HEK293 (cell line): ENCODE data around the gene P2RX1.

Experiments used
- GLI4 ChIP-seq: fragments of 450-650 bp; formaldehyde crosslinking; IDR thresholded peaks from 2 replicates; pipeline ENCODE4 v1.5.1; 2016; ENCODE audit warnings: missing biosample characterization, missing genetic modification characterization
- GLIS1 ChIP-seq: fragments of 450-650 bp; formaldehyde crosslinking; IDR thresholded peaks from 2 replicates; pipeline ENCODE4 v1.5.1; 2016; ENCODE audit warnings: missing biosample characterization, missing genetic modification characterization
- HIC1 ChIP-seq: fragments of 450-650 bp; formaldehyde crosslinking; IDR thresholded peaks from 2 replicates; pipeline ENCODE4 v1.5.1; 2016; ENCODE audit warnings: missing biosample characterization, missing genetic modification characterization
- HOXA7 ChIP-seq: sonication (generic); formaldehyde crosslinking; IDR thresholded peaks from 2 replicates; pipeline ENCODE4 v1.8.1; 2022; ENCODE audit warnings: missing genetic modification reagents, borderline replicate concordance
- HOXC10 ChIP-seq: sonication (generic); formaldehyde crosslinking; IDR thresholded peaks from 2 replicates; pipeline ENCODE4 v1.8.1; 2023; ENCODE audit warnings: mild to moderate bottlenecking, missing genetic modification reagents
- INSM2 ChIP-seq: fragments of 450-650 bp; formaldehyde crosslinking; IDR thresholded peaks from 2 replicates; pipeline ENCODE4 v1.5.1; 2016; ENCODE audit warnings: missing biosample characterization, missing genetic modification characterization
- KLF16 ChIP-seq: fragments of 450-650 bp; formaldehyde crosslinking; IDR thresholded peaks from 2 replicates; pipeline ENCODE4 v1.5.1; 2017; ENCODE audit warnings: missing biosample characterization, missing genetic modification characterization
- KLF7 ChIP-seq: fragments of 450-650 bp; formaldehyde crosslinking; IDR thresholded peaks from 2 replicates; pipeline ENCODE4 v1.5.1; 2016; ENCODE audit warnings: missing biosample characterization, missing genetic modification characterization, borderline replicate concordance
- MEIS1 ChIP-seq: sonication (generic); formaldehyde crosslinking; IDR thresholded peaks from 2 replicates; pipeline ENCODE4 v1.8.1; 2022; ENCODE audit warnings: missing genetic modification reagents, mild to moderate bottlenecking, borderline replicate concordance
- MYNN ChIP-seq: fragments of 450-650 bp; formaldehyde crosslinking; IDR thresholded peaks from 2 replicates; pipeline ENCODE4 v1.5.1; 2016; ENCODE audit warnings: missing biosample characterization, missing genetic modification characterization, borderline replicate concordance
- MZF1 ChIP-seq: fragments of 450-650 bp; formaldehyde crosslinking; IDR thresholded peaks from 2 replicates; pipeline ENCODE4 v1.5.1; 2017; ENCODE audit warnings: missing biosample characterization, missing genetic modification characterization, borderline replicate concordance
- PRDM4 ChIP-seq: fragments of 450-650 bp; formaldehyde crosslinking; IDR thresholded peaks from 2 replicates; pipeline ENCODE4 v1.5.1; 2017; ENCODE audit warnings: missing biosample characterization, missing genetic modification characterization
- SP3 ChIP-seq: fragments of 450-650 bp; formaldehyde crosslinking; IDR thresholded peaks from 2 replicates; pipeline ENCODE4 v1.5.1; 2016; ENCODE audit warnings: missing biosample characterization, missing genetic modification characterization
- ZBTB44 ChIP-seq: fragments of 450-650 bp; IDR thresholded peaks from 2 replicates; pipeline ENCODE4 v1.5.1; 2018; ENCODE audit warnings: missing biosample characterization, mild to moderate bottlenecking, missing genetic modification characterization
- ZNF10 ChIP-seq: fragments of 450-650 bp; formaldehyde crosslinking; IDR thresholded peaks from 2 replicates; pipeline ENCODE4 v1.5.1; 2017; ENCODE audit warnings: missing biosample characterization, missing genetic modification characterization
- ZNF112 ChIP-seq: fragments of 450-650 bp; formaldehyde crosslinking; IDR thresholded peaks from 2 replicates; pipeline ENCODE4 v1.5.0; 2017; ENCODE audit warnings: missing biosample characterization, missing genetic modification characterization
- ZNF140 ChIP-seq: fragments of 450-650 bp; formaldehyde crosslinking; IDR thresholded peaks from 2 replicates; pipeline ENCODE4 v1.5.1; 2016; ENCODE audit warnings: missing biosample characterization, missing genetic modification characterization
- ZNF16 ChIP-seq: fragments of 450-650 bp; formaldehyde crosslinking; IDR thresholded peaks from 2 replicates; pipeline ENCODE4 v1.5.1; 2016; ENCODE audit warnings: low read depth, missing biosample characterization, missing genetic modification characterization
- ZNF18 ChIP-seq: fragments of 450-650 bp; formaldehyde crosslinking; IDR thresholded peaks from 2 replicates; pipeline ENCODE4 v1.5.1; 2016; ENCODE audit warnings: missing biosample characterization, missing genetic modification characterization
- ZNF302 ChIP-seq: fragments of 450-650 bp; formaldehyde crosslinking; IDR thresholded peaks from 2 replicates; pipeline ENCODE4 v1.5.1; 2016; ENCODE audit warnings: missing biosample characterization, missing genetic modification characterization, low read depth
- ZNF473 ChIP-seq: fragments of 450-650 bp; formaldehyde crosslinking; IDR thresholded peaks from 2 replicates; pipeline ENCODE4 v1.5.1; 2017; ENCODE audit warnings: missing biosample characterization, missing genetic modification characterization
- ZNF501 ChIP-seq: fragments of 450-650 bp; formaldehyde crosslinking; IDR thresholded peaks from 2 replicates; pipeline ENCODE4 v1.5.1; 2016; ENCODE audit warnings: missing biosample characterization, missing genetic modification characterization
- ZNF510 ChIP-seq: fragments of 450-650 bp; formaldehyde crosslinking; IDR thresholded peaks from 2 replicates; pipeline ENCODE4 v1.5.1; 2018; ENCODE audit warnings: mild to moderate bottlenecking, missing genetic modification characterization, missing biosample characterization; ENCODE audit not compliant: insufficient replicate concordance
- ZNF548 ChIP-seq: fragments of 450-650 bp; formaldehyde crosslinking; IDR thresholded peaks from 2 replicates; pipeline ENCODE4 v1.5.1; 2016; ENCODE audit warnings: missing biosample characterization, missing genetic modification characterization
- ZNF580 ChIP-seq: fragments of 450-650 bp; formaldehyde crosslinking; IDR thresholded peaks from 2 replicates; pipeline ENCODE4 v1.5.1; 2016; ENCODE audit warnings: missing biosample characterization, missing genetic modification characterization
- ZNF596 ChIP-seq: fragments of 450-650 bp; IDR thresholded peaks from 2 replicates; pipeline ENCODE4 v1.5.0; 2018; ENCODE audit warnings: missing biosample characterization, mild to moderate bottlenecking, missing genetic modification characterization, moderate library complexity
- ZNF626 ChIP-seq: fragments of 450-650 bp; sonication (Bioruptor Pico); formaldehyde crosslinking; IDR thresholded peaks from 2 replicates; pipeline ENCODE4 v1.5.1; 2018; ENCODE audit warnings: missing biosample characterization, missing genetic modification characterization, inconsistent platforms
- ZNF707 ChIP-seq: fragments of 450-650 bp; formaldehyde crosslinking; IDR thresholded peaks from 2 replicates; pipeline ENCODE4 v1.5.1; 2016; ENCODE audit warnings: missing biosample characterization, missing genetic modification characterization
- ZNF76 ChIP-seq: fragments of 450-650 bp; formaldehyde crosslinking; IDR thresholded peaks from 2 replicates; pipeline ENCODE4; 2016; ENCODE audit warnings: low read depth, missing biosample characterization, missing genetic modification characterization, borderline replicate concordance
- ZNF777 ChIP-seq: fragments of 450-650 bp; formaldehyde crosslinking; IDR thresholded peaks from 2 replicates; pipeline ENCODE4 v1.5.1; 2017; ENCODE audit warnings: missing biosample characterization, missing genetic modification characterization, borderline replicate concordance

P2RX1 gene

GRCh38 chr17:3890082-3890877 lies 26.0 kb downstream of the P2RX1 start (continued):
- TF ChIP-seq ZNF580 (tag by site-specific recombination) (peak; percentile 66; the same call in 1 of the 2 replicates), ZNF501 (tag by site-specific recombination) (peak; percentile 98; the same call in 1 of the 2 replicates), ZNF302 (no peak), ZBTB44 (peak; percentile 94), INSM2 (tag by site-specific recombination) (peak; percentile 99), ZNF76 (tag by site-specific recombination) (peak; percentile 84; the same call in 1 of the 2 replicates), KLF7 (tag by site-specific recombination) (peak; percentile 91), ZNF140 (no peak), PRDM4 (tag by site-specific recombination) (peak; percentile 95), ZNF112 (tag by site-specific recombination) (no peak), HIC1 (tag by site-specific recombination) (peak; percentile 98), HOXA7 (CRISPR knock-in tag) (no peak), SP3 (tag by site-specific recombination) (peak; percentile 86), ZNF18 (tag by site-specific recombination) (peak; percentile 97), GLIS1 (tag by site-specific recombination) (peak; percentile 100), ZNF10 (peak; percentile 81), ZNF777 (tag by site-specific recombination) (no peak), ZNF510 (no peak), ZNF548 (tag by site-specific recombination) (peak; percentile 45; the same call in 1 of the 2 replicates), KLF16 (tag by site-specific recombination) (peak; percentile 98), HOXC10 (CRISPR knock-in tag) (no peak), MYNN (tag by site-specific recombination) (peak; percentile 81), ZNF626 (tag by site-specific recombination) (no peak), ZNF707 (tag by site-specific recombination) (peak; percentile 68; the same call in 1 of the 2 replicates), ZNF16 (tag by site-specific recombination) (no peak; the same call in 1 of the 2 replicates), ZNF596 (tag by site-specific recombination) (peak; percentile 35; the same call in 1 of the 2 replicates), GLI4 (tag by site-specific recombination) (peak; percentile 95), MEIS1 (CRISPR knock-in tag) (no peak), ZNF473 (tag by site-specific recombination) (peak; percentile 90; the same call in 1 of the 2 replicates), MZF1 (tag by site-specific recombination) (peak; percentile 67; the same call in 1 of the 2 replicates)
